NCI-H1417 treated with DMSO at 0.1 percent for 48 hours (cell line): ENCODE results near the gene RALGPS1.

Experiments
- DNase-seq: peaks from one replicate; lab custom pipeline; 2025; lab: John Stamatoyannopoulos, UW

RALGPS1 gene

GRCh38 chr9:127021664-127022363 is 107.2 kb downstream of the RALGPS1 start:
- no peak for DNase-seq

- no peak for DNase-seq
These were observed 108.5 kb downstream of the RALGPS1 start for GRCh38 chr9:127022913-127023660.

GRCh38 chr9:127025042-127025441 is 110.5 kb downstream of the RALGPS1 start:
- DNase-seq, result no peak

GRCh38 chr9:127027694-127028093 is 113.1 kb downstream of the RALGPS1 start:
- DNase-seq, result no peak

- DNase-seq, result no peak
These were observed 115.0 kb downstream of the RALGPS1 start for GRCh38 chr9:127029548-127029947.

GRCh38 chr9:127030814-127031740 is 116.5 kb downstream of the RALGPS1 start:
- no peak for DNase-seq

- no peak for DNase-seq
These were observed 117.7 kb downstream of the RALGPS1 start for GRCh38 chr9:127032256-127032655.

GRCh38 chr9:127033061-127033460 is 118.5 kb downstream of the RALGPS1 start:
- DNase-seq, result no peak

GRCh38 chr9:127033789-127034188 is 119.2 kb downstream of the RALGPS1 start:
- DNase-seq, result no peak

- no peak for DNase-seq
These were observed 120.1 kb downstream of the RALGPS1 start for GRCh38 chr9:127034691-127035090.

GRCh38 chr9:127035423-127035822 is 120.8 kb downstream of the RALGPS1 start:
- DNase-seq, result no peak

GRCh38 chr9:127035948-127036347 is 121.4 kb downstream of the RALGPS1 start:
- DNase-seq, result no peak

- no peak for DNase-seq
These were observed 121.9 kb downstream of the RALGPS1 start for GRCh38 chr9:127036437-127036836.

- DNase-seq, result no peak
These were observed 123.9 kb downstream of the RALGPS1 start for GRCh38 chr9:127038531-127038930.

GRCh38 chr9:127039492-127039891 is 124.9 kb downstream of the RALGPS1 start:
- DNase-seq, result no peak

- no peak for DNase-seq
These were observed 130.6 kb downstream of the RALGPS1 start for GRCh38 chr9:127045148-127045547.

GRCh38 chr9:127047971-127048370 is 133.4 kb downstream of the RALGPS1 start:
- DNase-seq, result no peak

- no peak for DNase-seq
These were observed 134.5 kb downstream of the RALGPS1 start for GRCh38 chr9:127049044-127049443.

GRCh38 chr9:127049581-127049980 is 135.0 kb downstream of the RALGPS1 start:
- no peak for DNase-seq

GRCh38 chr9:127050152-127050551 is 135.6 kb downstream of the RALGPS1 start:
- DNase-seq, result no peak

GRCh38 chr9:127050591-127051001 is 136.0 kb downstream of the RALGPS1 start:
- no peak for DNase-seq

- DNase-seq, result no peak
These were observed 137.5 kb downstream of the RALGPS1 start for GRCh38 chr9:127051881-127052595.
